Activated CD4-positive, alpha-beta T cell treated with anti-CD3 and anti-CD28 coated beads, Interleukin-2, Interleukin-6, amounts not matched to agents 100 ng/mL and 50 ng/mL, durations not matched to agents 16 hours and 8 hours (primary cell): ENCODE results near the gene UBD.

ENCODE experiments used
- DNase-seq: peaks from one replicate; pipeline ENCODE4 v3.0.0-alpha.2; 2020

UBD gene

GRCh38 chr6:29558439-29559079, 973 bp downstream of the UBD start:
- DNase-seq: no peak

GRCh38 chr6:29557320-29557719, 2.2 kb downstream of the UBD start:
- no peak for DNase-seq

- DNase-seq: no peak
Observed at GRCh38 chr6:29554764-29555163, 4.8 kb downstream of the UBD start.

- peak; percentile 6 for DNase-seq
Observed at GRCh38 chr6:29553268-29554057, 6.1 kb downstream of the UBD start.

- peak; percentile 63 for DNase-seq
Observed at GRCh38 chr6:29552512-29553051, 7.0 kb downstream of the UBD start.

GRCh38 chr6:29547573-29547972, 12.0 kb downstream of the UBD start:
- peak; percentile 64 for DNase-seq

DNA sequence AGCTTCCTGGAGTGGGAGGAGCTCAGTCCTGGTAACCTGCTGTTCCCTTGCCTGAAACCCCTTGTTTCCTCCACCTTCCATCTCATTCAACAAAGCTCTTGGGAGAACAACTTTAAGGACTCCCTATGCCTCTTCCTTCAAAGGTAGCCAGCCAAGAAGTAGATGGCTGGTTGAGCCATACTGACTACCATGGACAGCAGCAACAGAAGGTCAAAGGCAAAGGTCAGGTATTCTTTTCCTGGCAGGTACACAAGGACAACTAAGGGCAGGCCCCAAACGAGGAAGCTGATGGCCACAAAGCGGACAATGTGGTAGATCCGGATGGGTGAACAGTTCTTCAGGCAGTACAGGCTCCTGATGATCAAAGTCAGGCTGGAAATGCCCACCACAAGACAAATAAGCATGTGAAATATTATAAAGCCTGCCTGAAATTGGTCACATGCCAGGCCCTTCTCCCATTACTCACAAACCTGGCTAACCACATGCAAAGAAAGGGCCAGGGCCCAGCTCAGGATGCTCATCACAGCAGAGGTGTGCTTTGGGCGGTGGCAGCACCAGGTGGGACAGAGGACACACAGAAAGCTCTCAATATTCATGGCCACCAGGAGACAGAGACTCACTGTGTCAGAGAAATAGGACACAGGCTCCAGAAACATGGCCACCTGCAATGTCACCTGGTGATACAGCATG, 21.7 kb downstream of the UBD start:
- DNase-seq: no peak

GRCh38 chr6:29532320-29532951, 27.1 kb downstream of the UBD start:
- no peak for DNase-seq

GRCh38 chr6:29531668-29532067, 27.9 kb downstream of the UBD start:
- peak; percentile 32 for DNase-seq

DNA sequence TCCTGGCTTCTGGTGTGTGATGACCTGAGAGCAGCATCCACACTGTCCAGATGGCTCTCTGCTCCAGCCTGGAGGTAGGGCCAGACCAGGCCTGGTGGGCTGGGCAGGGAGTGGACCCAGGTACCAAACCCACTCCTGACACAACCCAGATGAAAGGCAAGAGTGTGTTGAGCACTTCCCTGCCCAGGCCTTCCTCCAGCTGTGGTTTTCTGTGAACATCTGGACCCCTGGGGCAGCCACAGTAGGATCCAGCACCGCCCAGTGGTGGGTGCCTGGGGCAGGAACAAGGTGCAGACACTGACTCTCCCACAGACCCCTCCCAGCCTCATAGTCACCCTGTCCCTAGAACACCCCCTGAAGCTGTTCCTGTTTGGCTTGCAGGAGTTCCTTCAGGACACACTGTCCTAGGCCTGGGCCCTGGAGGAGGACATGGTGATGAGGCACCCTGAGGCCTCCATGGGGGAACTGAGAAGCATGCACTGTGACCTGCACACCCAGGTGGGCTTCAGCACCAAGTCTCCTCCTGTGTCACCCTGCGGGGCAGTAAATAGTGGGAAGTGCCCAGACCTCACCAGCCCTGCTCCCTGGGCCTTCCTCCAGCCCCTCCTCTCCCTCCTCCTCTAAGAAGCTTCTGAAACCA, 28.7 kb downstream of the UBD start:
- DNase-seq: no peak

DNA sequence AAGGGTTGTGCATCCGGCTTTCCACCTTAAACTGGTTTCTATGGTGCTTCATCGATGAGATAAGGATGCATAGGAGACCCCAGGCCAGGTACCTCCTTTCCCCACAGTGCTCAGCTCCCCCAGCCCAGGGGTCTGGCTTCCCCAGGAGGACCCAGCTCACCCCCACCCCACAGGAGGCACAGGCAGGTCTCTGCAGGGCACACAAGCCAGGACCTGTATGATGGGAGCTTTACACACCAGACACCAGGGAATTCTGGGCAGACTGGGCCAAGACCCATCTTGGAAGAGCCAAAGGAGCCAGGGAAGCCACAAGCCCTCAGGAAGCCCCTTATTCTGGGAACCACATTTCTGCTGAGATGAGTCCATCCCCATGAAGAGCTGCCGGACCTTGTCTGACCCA, 29.6 kb downstream of the UBD start:
- DNase-seq: no peak

DNA sequence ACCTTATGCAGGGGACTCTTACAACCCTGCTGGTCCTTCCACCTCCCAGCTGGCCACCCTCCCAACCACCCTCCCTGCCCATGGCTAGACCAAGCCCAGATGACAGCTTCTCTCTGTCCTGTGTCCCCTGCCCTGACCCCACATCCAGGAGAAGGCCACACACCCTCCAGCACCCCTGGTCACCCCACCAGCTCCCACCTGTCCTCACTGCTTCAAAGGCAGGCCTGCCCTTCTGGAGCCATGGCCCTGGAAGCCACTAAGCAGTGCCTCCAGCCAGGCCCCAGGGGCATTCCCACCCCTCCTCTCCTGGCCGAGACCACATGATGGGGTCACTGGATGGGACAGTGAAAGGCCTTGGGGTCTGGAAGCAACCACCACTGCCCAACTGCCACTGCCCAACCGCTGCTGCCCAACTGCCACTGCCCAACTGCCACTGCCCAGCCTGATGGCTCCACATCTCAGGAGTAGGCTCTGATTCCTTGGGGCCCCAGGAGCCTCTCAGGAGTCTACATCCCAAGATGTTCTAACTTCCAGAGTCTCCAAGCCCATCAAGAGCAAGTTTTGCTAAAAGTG, 30.5 kb downstream of the UBD start:
- no peak for DNase-seq

DNA sequence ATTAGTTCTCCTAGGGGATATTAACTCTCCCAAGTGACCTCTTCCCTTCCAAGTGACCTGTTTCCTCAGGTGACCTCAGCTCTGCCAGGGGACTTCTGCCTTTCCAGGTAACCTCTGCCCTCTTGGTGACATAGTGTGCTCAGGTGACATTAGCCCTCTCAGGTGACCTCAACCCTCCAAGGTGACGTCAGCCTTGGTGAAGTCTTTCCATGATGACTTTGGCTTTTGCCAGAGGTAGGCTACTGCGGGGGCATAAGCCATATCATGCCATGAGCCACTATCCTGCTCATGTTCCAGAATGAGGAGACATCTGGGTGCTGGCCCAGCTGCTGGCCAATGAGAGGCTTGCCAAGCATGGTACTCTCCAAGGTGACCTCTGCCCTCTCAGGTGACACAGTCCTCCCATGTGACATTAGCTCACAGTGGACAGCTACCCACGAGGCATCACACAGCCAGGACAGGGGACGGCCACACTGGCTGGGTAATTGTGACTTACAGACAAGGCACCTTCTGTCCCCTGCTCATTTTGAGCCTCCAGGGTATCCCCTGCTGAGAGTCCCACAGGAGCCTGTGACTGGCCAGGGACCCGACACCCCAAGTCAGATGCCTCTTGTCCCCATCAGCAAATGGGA, 31.1 kb downstream of the UBD start:
- no peak for DNase-seq

DNA sequence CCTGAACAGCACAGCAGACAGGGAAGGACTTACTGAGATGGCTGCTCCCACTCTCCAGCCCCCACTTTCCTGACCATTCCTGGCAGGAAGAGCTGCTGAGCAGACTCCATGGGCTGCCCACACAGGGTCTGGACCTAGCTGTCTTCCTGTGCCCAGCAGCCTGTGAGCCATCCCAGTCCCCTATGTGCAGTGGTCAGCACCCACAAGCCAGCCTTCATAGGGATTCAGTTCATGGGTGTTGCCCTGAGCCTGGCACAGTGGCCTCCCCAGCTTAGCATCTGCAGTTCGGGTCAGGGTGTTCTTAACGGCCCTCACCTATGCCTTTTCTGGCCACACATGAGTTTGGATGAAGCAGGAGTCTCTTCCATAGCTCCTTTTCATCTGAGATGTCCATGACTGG, 32.0 kb downstream of the UBD start:
- no peak for DNase-seq

- DNase-seq: no peak
Observed at GRCh38 chr6:29527126-29527525, 32.4 kb downstream of the UBD start.

DNA sequence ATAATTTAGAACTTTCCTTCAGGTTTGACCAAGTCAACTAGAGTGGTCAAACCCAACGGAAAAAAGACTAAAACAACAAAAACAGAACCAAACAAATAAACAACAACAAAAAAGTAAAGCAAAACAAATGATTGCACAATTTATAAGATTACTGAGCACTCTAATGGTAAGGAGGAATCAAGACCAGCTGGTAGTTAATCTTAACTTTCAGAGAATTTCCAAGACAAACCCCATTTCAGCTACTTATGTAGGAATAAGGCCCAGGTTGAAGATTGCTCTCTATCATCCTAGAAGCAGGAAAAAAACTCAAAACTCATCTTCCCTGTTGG, 34.3 kb downstream of the UBD start:
- no peak for DNase-seq

DNA sequence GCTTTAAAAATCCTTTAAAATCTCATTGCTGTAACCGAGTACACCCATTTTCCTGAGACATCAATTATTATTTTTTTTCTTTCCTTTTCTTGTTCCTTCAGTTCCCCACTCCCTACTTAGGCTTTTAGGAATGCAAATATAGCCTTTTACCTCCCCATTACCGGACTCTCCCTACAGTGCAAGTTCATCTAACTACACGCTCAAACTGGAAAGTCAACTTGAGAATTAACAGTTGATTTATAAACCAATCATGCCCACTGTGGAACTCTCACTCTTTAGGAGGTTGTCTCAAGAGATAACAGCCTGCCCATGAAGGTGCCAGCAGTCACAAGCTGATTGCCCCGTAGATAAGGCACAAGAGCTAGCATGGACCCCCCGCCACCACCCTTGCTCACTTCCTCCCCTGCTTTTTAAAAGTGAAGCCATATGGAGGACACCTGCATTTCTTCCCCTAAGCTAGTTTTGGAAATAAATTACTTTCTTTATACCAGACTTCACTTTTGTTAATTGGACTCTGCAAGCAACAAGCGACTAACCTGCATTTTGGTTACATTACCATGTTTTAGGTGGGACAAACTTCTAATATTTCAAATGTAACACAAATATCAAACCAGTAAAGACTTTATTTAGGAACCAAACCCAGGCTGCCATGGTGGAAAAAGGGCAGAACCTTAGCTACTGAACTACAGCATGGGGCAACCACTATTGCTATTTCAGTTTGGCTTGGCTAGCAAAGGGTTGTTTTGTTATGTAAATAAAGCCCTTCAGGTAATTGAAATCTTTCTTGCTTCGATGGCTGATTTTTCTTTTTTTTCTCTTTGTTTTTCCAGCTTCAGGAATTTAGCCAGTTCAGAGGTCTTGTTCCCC, 34.9 kb downstream of the UBD start:
- DNase-seq: no peak

- no peak for DNase-seq
Observed at GRCh38 chr6:29524044-29524443, 35.5 kb downstream of the UBD start.

DNA sequence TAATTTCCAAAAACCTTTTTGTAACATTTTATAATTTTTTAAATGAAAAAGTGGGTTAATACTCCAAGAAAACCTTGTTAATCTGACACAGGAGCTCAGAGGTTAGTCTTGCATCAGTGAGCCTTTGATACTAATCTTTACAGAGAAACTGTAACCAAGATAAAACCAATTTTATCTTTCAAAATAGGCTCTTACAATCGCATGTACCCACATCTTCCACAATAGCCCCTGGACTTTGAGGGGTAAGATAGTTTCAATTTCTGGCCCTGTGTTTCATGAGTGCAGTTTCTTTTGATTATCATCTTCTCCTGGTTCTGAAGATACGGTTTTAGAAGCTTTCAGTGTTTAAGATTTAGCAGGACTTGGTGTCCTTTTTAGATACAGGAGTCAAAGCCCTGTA, 37.3 kb downstream of the UBD start:
- no peak for DNase-seq

DNA sequence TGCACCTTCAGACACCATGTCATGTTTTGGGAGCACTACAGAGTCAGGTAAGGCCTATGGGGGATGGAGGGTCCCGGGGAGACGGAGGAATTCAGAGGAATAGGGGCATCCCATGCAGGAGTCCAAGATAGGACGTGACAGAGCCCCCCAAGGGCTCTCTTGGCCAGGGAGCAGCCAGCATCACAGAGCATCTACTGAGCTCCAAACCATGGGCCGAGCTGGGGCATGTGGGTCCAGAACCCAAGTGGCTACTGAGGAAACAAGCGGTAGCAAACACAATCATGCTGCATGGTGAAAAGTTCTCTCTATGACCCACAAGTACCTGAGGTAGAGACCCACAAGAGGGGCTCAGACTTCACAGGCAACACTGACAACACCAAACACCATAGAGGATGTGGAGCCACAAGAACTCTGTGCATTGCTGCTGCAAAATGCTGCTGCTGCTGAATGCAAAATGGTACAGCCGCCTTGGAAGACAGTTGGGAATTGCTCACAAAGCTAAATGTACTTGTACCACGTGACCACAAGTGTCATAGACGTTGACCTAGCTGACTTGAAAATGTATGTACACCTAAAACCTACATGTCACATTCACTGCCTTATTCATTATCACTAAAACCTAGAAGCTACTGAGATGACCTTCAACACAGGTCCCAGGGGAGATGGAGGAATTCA, 38.4 kb downstream of the UBD start:
- DNase-seq: no peak

DNA sequence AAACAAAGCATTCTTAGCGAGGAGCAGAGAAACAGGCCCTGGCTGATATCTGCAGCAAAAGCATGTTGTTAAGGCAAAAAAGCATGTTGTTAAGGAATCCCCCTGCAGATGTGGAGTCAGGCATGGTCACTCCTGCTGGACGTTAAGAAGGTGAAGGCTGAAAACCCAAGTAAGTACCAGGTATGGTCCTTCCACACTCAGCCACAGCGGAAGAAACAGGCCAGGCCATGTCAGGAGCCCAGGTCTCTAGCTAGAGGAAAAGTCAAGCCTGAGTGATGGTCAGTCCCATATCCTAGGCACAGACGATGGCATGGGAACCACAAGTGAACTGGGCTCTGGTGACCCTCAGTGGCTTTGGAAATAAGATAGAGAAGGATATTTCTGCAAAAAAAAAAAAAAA, 39.3 kb downstream of the UBD start:
- DNase-seq: no peak
